Stimulated activated CD4-positive, alpha-beta T cell treated with anti-CD3 and anti-CD28 coated beads, Interleukin-4, amount 100 ng/mL, for 1 hour (primary cell): Measurements from ENCODE around the gene NOS1.
A peak's percentile ranks its signal among the peaks of the same experiment; 100 is the strongest.
"Not testable (repeated sequence)": the region's sequence is repeated elsewhere in the genome, so short reads cannot be mapped to it uniquely, and the experiment has no call there.

Source experiments
- DNase-seq: peaks from one replicate; pipeline ENCODE4 v3.0.0-alpha.2; 2020

The NOS1 gene

GRCh38 chr12:117202556-117202955 is 158.9 kb downstream of the NOS1 start:
- DNase-seq, result no peak

GRCh38 chr12:117202033-117202432 is 159.4 kb downstream of the NOS1 start:
- no peak for DNase-seq

- DNase-seq, result not testable (repeated sequence)
Observed at GRCh38 chr12:117199956-117200744, 161.3 kb downstream of the NOS1 start.

- not testable (repeated sequence) for DNase-seq
Observed at GRCh38 chr12:117196334-117196733, 165.1 kb downstream of the NOS1 start.

GRCh38 chr12:117195027-117195426 is 166.4 kb downstream of the NOS1 start:
- DNase-seq, result not testable (repeated sequence)

GRCh38 chr12:117193903-117194302 is 167.5 kb downstream of the NOS1 start:
- DNase-seq, result no peak

- DNase-seq, result not testable (repeated sequence)
Observed at GRCh38 chr12:117192581-117192980, 168.8 kb downstream of the NOS1 start.

GRCh38 chr12:117192057-117192456 is 169.4 kb downstream of the NOS1 start:
- DNase-seq, result no peak

GRCh38 chr12:117190210-117190781 is 171.1 kb downstream of the NOS1 start, which contains the start of gene FBXO21:
Gene FBXO21 (minus strand): TSS chr12:117190470. CDS start chr12:117190456, 14 bp downstream.
- peak; percentile 94 for DNase-seq

- DNase-seq, result peak; percentile 32
Observed at GRCh38 chr12:117189725-117190209, 171.7 kb downstream of the NOS1 start.

- DNase-seq, result no peak
Observed at GRCh38 chr12:117188961-117189724, 172.3 kb downstream of the NOS1 start.

- DNase-seq, result no peak
Observed at GRCh38 chr12:117188121-117188665, 173.2 kb downstream of the NOS1 start.

- no peak for DNase-seq
Observed at GRCh38 chr12:117187421-117187820, 174.0 kb downstream of the NOS1 start.

- no peak for DNase-seq
Observed at GRCh38 chr12:117182866-117183265, 178.6 kb downstream of the NOS1 start.

GRCh38 chr12:117181468-117181843 is 180.0 kb downstream of the NOS1 start:
- DNase-seq, result not testable (repeated sequence)

- DNase-seq, result no peak
Observed at GRCh38 chr12:117180758-117181467, 180.5 kb downstream of the NOS1 start.

- DNase-seq, result no peak
Observed at GRCh38 chr12:117178745-117179144, 182.7 kb downstream of the NOS1 start.

GRCh38 chr12:117178301-117178700 is 183.1 kb downstream of the NOS1 start:
- no peak for DNase-seq

- no peak for DNase-seq
Observed at GRCh38 chr12:117172168-117172567, 189.3 kb downstream of the NOS1 start.

GRCh38 chr12:117171499-117172162 is 189.8 kb downstream of the NOS1 start:
- no peak for DNase-seq

GRCh38 chr12:117169548-117169947 is 191.9 kb downstream of the NOS1 start:
- DNase-seq, result no peak

GRCh38 chr12:117168976-117169375 is 192.4 kb downstream of the NOS1 start:
- no peak for DNase-seq
